ENCODE measurements around the gene TRMT10B.

DNA sequence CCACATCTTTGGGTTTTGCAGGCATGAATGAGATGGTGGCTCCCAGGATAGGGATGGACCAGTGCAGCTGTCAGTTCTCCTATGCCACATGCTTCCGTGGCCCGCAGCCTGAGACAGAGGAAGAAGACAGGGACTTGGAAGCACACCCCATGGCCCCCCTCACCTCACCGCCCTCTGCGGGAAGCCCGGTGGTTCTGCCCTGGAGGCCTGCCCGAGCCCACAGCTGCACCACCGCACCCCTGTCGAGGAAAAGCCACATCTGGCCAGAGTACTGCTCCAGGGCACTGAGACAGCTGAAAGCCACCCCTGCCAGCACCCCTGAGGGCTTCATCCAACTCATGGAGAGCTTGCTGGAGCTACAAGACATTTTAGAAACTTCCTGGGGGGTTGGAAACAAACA is 7.6 kb upstream of the TRMT10B start:
- TF ChIP-seq EZH2 (IDR thresholded peaks at IDR 0.05; ENCODE audit: insufficient read depth, poor library complexity, severe bottlenecking) (no peak), EZH2phosphoT487 (IDR thresholded peaks at IDR 0.05; ENCODE audit: insufficient read depth, low read depth) (no peak)
